CD4-positive, alpha-beta T cell treated with Interleukin-6 at 100 ng/mL for 8 hours (primary cell): ENCODE results near the gene PTPRG.

Experiments
- DNase-seq: peaks from one replicate; pipeline ENCODE4 v3.0.0-alpha.2; 2020; ENCODE audit warnings: mixed read lengths, low spot score

PTPRG gene

DNA sequence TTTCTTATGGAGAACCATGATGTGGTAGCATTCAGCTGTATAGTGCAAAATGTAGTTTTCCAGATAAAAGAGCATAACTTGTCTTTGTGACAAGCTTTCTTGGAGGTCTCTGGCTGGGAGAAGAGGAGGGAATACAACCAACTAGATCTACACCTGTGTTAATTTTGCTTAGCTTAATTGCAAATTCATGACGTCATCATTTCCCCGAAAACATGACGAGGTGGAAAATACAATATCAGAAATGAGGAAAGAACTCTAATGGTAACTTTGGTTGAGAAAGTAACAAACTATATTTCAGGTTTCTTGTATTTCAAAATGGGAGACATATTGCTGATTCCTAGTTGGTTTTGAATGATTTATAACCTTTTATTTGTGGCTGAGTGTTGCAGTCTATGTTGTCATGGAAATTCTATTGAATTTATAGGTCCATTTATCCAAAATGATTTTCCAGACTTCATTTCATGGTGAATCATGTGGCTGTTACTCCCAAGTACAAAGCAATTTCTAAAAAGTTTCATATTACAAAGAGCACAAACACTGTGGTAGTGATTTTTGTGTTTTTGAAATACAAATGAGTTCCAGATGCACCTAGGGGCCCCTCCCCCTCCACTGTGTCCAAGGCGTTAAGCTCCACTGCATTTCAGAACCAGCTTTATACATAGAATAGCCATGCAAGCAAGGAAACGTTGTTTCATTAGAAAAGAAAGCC, 504.8 kb downstream of the PTPRG start:
- no peak for DNase-seq

GRCh38 chr3:62068337-62068736, 507.0 kb downstream of the PTPRG start:
- DNase-seq, result no peak

GRCh38 chr3:62070891-62071290, 509.5 kb downstream of the PTPRG start:
- DNase-seq, result no peak

DNA sequence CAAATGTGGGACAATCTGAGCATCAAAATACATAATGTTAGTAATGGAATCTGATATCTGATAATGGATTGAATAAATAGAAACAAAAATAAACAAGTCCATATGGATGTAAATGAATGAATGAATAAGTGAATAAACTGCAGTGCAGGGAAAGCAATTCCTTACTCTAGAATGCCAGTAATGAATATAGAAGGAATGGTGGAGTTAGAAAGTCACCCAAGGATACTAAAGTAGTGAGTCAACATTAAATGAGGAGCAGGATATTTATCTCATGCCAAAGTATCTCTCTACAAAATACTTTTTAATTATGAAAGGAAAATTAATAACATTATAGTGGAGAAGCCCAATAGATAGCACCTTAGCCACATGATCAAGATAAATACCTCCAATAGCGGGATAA, 511.7 kb downstream of the PTPRG start:
- DNase-seq, result no peak

DNA sequence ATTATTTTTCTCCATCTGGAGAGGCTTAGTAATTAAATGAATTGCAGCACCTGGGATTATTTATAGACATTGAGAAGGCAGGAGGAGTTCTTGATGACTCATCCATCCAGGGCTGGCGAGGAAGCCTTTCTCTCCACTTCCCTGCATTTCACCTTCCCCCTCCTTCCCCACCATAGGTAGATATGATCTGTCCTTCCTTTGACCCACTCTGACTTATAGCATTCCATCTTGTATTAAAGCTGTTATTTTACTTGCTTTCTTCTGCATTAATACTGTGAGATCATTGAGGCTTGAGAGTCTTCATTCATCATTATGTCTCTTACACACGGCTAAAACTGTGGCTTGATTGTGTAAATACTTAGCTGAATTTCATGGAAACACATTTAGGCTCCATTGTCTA, 523.2 kb downstream of the PTPRG start:
- no peak for DNase-seq

DNA sequence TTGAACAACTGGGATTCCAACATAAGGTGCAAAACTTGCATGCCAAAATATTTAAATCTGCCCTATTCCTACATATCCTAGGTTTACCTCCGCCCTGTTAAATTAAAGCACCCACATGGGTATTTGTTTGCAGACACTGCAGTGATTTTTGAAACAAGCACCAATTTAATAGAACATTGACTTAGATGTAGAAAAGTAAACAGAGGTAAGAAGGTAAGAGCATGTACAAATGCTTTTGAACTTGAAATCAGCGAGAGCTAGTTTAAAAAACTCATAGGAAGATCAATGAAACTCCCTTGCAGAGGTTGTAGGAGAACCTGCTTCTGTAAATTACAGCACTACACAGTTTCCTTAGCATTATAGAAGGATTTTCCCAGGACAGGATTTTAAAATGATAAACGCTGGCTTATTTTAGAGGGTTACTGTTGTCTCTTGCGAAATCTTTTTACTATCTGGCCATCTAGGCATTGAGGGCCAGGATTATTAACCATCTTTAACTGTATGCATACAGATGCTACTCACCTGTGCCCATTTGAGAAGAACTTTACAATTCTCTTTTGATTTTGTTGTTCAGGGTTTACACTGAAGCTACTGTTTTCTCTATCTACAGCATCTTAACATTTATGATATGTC, 527.2 kb downstream of the PTPRG start:
- DNase-seq, result no peak

DNA sequence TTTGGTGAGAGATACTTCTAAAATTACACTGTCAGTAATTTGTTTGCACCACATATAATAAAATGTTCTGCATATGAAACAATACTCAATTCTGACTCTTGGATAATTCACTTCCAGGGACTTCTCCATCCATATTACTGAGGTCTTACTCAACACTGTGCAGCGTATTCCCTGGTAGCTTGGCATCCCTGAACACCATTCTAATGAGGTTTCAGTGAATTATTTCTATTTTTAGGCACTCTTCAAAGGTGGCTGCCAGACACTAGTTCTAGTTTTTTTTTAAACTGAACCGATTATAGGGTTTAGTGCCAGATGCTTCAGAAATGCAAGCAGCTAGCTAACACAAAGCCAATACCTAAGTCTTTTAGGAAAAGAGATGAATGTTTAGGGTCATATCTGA, 528.7 kb downstream of the PTPRG start:
- no peak for DNase-seq

- no peak for DNase-seq
These were observed 529.1 kb downstream of the PTPRG start for GRCh38 chr3:62090519-62090918.

- DNase-seq, result no peak
These were observed 531.7 kb downstream of the PTPRG start for GRCh38 chr3:62093025-62093424.

DNA sequence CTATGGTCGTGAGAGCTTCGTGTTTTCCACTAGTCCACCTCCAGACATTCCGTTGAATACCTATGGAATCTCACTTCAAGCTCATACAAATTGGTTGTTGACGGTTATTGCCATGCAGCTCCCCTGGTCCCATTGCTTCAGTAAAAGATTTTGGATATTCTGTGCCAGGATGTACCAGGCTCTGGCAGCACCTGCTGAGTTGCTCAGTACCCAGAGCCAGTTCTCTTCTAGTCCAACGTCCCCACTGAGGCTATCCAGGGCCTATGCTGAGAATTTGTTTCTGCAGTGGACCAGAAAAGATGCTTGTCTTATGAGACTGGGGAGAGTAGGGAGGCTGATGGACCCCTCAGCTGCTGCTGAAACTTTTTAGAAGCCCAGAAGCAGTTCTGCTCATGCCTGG, 533.1 kb downstream of the PTPRG start:
- no peak for DNase-seq

DNA sequence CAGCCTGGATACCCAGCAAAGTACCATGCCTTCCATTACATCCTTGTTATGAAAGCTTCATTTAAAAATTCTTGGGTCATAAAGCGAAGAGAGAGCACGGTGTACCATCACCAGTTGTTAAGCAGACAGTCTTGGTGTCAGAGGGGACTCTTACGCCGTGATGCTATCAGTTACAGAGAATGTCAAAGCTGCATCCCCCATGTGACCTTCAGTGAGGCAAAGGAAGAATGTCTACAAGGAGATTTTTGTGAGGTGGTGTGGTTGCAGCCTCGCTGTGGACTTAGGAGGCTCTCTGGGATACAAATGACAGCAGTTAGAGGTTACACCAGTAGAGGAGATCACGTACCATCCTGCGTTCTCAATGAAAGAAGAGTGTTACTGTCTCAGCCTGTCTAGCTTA, 533.7 kb downstream of the PTPRG start:
- DNase-seq, result no peak

- no peak for DNase-seq
These were observed 534.4 kb downstream of the PTPRG start for GRCh38 chr3:62095756-62096155.

GRCh38 chr3:62096521-62096920, 535.1 kb downstream of the PTPRG start:
- no peak for DNase-seq

- DNase-seq, result no peak
These were observed 535.8 kb downstream of the PTPRG start for GRCh38 chr3:62097121-62097520.

DNA sequence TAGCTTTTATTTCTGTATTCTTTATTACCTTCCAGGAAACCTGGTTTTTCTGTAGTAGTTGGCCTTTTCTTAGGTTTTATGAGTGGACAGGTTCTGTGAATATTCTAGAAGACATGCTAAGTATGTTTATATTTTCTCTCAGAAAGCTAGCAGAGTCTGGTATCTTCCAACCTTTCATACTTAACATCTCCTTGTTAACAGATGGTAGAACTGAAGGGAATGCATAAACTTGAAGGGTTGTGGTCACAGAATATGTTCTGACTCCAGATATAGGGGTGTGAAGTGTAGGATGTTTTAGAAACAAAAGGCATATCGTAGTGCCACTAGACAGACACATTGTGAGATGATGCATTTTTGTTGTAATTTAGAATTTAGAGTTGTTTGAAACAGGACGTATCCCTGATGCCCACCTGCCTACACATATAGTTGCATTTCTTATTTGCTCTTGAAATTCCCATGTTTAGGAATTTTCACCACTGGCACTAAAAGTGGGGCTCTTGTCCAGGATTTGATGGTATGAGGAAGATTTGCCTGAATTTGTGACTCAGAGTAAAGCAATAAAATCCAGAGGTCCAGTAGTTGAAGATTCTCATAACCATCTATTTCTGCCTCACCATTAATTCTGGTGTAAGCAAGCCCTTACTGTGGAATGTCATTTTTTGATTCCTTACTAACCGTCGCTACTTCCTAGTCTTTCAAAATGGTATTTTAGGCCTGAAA, 537.4 kb downstream of the PTPRG start:
- no peak for DNase-seq

DNA sequence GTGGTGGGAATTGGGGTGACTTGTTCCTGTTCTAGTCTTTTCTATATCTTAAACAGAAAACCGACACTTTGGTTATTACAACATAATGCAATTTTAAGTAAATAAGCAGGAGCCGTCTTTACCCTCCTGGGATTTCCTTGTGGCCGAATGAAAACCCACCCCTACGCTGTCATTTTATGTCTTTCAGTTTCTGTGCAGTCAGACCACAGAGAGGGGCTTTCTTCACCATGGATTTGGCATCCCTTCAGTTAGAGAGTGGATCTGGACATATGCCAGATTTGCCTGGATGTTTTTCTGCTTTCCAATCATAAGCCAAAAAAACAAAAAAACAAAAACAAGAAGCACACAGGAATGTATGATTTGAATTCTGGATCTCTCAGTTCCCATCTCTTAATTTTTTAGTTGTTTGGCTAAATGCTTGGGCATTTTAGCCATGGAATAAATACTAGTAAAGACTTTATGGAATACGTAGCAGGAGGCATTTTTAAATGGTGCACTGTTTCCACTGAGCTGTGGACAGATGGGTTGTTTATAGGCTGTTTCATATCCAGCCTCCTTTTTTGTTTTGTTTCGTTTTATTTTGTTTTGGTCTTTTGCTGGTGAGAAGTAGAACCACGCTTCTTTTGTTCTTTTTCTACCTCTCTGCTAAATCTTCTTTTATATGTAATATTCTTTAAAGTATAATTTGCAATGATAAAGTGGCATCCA, 539.1 kb downstream of the PTPRG start:
- DNase-seq, result no peak

DNA sequence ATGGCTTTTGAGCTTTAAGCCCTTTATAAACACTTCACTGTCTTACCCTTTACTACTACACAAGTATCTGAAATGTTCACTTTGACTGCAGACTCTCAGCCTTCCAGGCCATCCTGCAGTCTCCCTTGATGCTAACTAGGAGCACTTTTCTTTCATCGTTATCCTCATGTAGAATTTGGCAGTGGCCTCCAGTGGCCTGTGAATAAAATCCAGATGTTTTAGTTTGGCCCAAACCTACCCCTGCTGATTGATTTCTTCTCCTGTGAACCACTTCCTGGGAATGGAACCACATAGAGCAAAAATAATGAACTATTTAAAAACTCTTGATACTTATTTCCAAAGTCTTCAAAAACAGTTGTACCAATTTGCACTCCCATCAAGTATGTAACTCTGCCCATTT, 540.1 kb downstream of the PTPRG start:
- DNase-seq, result no peak

GRCh38 chr3:62103531-62103930, 542.2 kb downstream of the PTPRG start:
- no peak for DNase-seq

GRCh38 chr3:62109534-62109933, 548.2 kb downstream of the PTPRG start:
- DNase-seq, result no peak

DNA sequence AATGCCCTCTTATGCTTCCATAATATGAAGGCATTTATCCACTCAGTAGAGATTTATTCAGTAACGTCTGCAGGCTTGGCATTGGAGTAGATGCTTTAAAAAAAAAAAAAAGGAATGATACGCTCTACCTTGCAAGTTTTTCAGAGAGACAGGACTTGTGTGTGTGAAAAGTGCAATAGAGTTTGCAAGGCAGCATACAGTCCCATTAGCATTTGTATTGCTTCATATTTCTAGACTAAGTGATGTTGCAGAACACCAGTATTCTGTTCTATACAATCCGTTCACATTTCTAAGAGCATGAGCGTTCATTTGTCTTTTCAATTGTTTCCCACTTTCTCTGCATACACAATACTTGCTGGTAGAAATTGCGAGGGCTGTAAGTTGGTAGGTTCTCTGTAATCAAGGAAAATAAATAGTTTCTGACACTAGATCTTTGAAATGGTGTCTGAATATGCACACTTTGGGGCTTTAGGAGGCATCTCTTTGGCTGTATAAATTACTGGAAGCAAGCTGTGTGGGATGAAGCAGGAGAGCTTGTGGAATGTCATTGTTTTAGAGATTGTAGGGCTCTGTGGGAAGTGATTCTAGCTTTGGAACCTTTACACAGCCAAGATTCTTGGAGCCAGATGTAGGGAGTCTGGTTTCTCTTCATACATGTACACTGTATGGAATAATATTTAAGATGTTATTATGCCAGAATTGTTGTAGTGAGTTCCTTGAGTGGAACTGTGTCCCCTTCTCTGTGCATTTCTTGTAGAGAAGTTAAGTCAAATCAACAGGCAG, 549.3 kb downstream of the PTPRG start:
- no peak for DNase-seq

DNA sequence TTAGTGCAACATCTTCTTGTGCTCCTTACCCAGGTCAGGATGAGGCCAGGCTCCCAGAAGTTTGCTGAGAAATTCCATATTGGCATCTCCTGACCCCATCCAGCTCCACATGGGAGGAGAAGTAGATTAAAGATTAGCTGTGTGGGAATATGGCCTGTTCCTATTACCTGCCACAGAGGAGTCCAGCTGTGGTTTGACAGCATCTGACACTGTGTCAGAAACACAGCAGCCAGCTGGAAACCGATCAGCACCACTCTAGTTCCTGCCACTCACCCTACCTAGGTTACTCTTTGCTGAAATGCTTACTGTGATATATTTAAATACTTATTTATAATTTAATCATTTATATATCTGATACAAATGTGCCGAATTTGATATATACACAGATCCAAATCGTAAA, 551.7 kb downstream of the PTPRG start:
- no peak for DNase-seq

DNA sequence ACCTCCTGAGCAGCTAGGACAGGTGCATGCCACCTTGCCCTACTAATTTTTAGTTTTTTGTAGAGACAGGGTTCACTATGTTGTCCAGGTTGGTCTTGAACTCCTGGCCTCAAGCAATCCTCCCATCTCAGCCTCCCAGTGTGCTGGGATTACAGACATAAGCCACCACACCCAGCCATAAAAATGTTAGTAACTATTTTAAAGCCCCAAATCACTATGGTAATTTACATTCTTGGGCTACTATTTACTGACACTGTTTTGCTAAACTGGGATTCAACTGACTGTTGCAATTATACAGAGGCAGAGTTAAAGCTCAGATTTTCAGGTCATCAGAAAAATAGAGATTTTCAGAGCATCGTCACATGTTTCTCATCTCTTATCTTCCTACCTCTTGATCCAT, 553.4 kb downstream of the PTPRG start:
- DNase-seq, result no peak
